CD4-positive, alpha-beta memory T cell (primary cell): ENCODE measurements around the gene PRDX3. TPM values are rescaled to one million over a fixed set of nuclear protein-coding genes. Genes with fewer than 3 reads are reported as not detected.
A peak's percentile ranks its signal among the peaks of the same experiment; 100 is the strongest.

ENCODE experiments used
- CTCF ChIA-PET: fragments of 350-600 bp; sonication (Branson Sonifier 250); formaldehyde crosslinking; loops from one replicate; lab custom pipeline; 2021; ENCODE audit warnings: inconsistent platforms; ENCODE audit not compliant: partially characterized antibody; lab: Charles Lee
- POLR2A ChIA-PET: fragments of 350-600 bp; sonication (Branson Sonifier 250); formaldehyde crosslinking; loops from one replicate; lab custom pipeline; 2021; ENCODE audit not compliant: partially characterized antibody; lab: Charles Lee
- DNase-seq, 5 donors: peaks; one replicate each; pipeline versions ENCODE4 v3.0.0 to v3.0.0-alpha.2; 2020 to 2022; ENCODE audit warnings: mixed read lengths in 1 of 5
- H3K27ac ChIP-seq: one replicate; pipeline ENCODE4 v1.7.0; 2013; ENCODE audit warnings: low read depth, low read length
- H3K27me3 ChIP-seq: 2 replicates; pipeline ENCODE4 v1.7.0; 2013; ENCODE audit warnings: mild to moderate bottlenecking, low read length, moderate library complexity; ENCODE audit not compliant: insufficient read depth
- H3K36me3 ChIP-seq: 2 replicates; pipeline ENCODE4 v1.7.0; 2013; ENCODE audit warnings: mild to moderate bottlenecking, low read length, moderate library complexity; ENCODE audit not compliant: insufficient read depth
- H3K4me1 ChIP-seq: 2 replicates; pipeline ENCODE4 v1.7.0; 2013; ENCODE audit warnings: mild to moderate bottlenecking, low read length, moderate library complexity; ENCODE audit not compliant: insufficient read depth
- H3K4me3 ChIP-seq, 2 donors: one replicate each; pipeline ENCODE4 v1.7.0; 2013; ENCODE audit warnings: low read length in 2 of 2, mild to moderate bottlenecking in 1 of 2
- H3K9me3 ChIP-seq, 2 donors: one replicate each; pipeline ENCODE4 v1.7.0; 2013; ENCODE audit warnings: low read length in 2 of 2, control low read depth in 1 of 2; ENCODE audit not compliant: control insufficient read depth in 1 of 2
- H3K27ac Mint-ChIP-seq, 7 donors: one replicate each; pipeline ENCODE4 v1.8.0; 2020 to 2021; ENCODE audit warnings: mixed read lengths in 7 of 7, mild to moderate bottlenecking in 6 of 7, inconsistent platforms in 3 of 7, moderate library complexity in 3 of 7
- H3K27me3 Mint-ChIP-seq, 2 donors: one replicate each; pipeline ENCODE4 v1.8.0; 2020 to 2021; ENCODE audit warnings: mixed read lengths in 2 of 2
- H3K36me3 Mint-ChIP-seq, 2 donors: one replicate each; pipeline ENCODE4 v1.8.0; 2020 to 2021; ENCODE audit warnings: mixed read lengths in 2 of 2, inconsistent platforms in 1 of 2, mild to moderate bottlenecking in 1 of 2
- H3K4me1 Mint-ChIP-seq, 4 donors: one replicate each; pipeline ENCODE4 v1.8.0; 2020 to 2021; ENCODE audit warnings: mixed read lengths in 4 of 4, mild to moderate bottlenecking in 1 of 4
- H3K4me3 Mint-ChIP-seq, 8 donors: one replicate each; pipeline ENCODE4 v1.8.0; 2020 to 2021; ENCODE audit warnings: mixed read lengths in 8 of 8, mild to moderate bottlenecking in 7 of 8, moderate library complexity in 6 of 8, inconsistent platforms in 3 of 8
- H3K9me3 Mint-ChIP-seq, 8 donors: one replicate each; pipeline ENCODE4 v1.8.0; 2020 to 2021; ENCODE audit warnings: mixed read lengths in 8 of 8, mild to moderate bottlenecking in 5 of 8, inconsistent platforms in 3 of 8, moderate library complexity in 1 of 8
- intact Hi-C: fragments of 100-400 bp; cut with micrococcal nuclease; formaldehyde crosslinking; loops from one replicate; pipeline ENCODE4 v1.15.1; 2023
- polyA plus RNA-seq, 2 donors: library from polyadenylated mRNA; unstranded; fragments of 300-500 nt; fragmentation: Illumina TruSeq; gene quantifications; one replicate each; pipeline ENCODE4 v1.2.3, GENCODE V29; 2021
- total RNA-seq, 2 experiments: library from RNA; stranded (reverse); gene quantifications; one replicate each; pipeline ENCODE4 v1.2.3, GENCODE V29; 2021

Gene PRDX3
- total and polyA plus RNA-seq, 4 experiments from 2014 or later = 34.3 to 127 (median 81.6) TPM

GRCh38 chr10:119207366-119207666 lies 28.7 kb upstream of the PRDX3 start, which contains the start of gene GRK5:
Gene GRK5 (plus strand): TSS chr10:119207571. CDS start chr10:119207918, 347 bp downstream.
- Histone ChIP-seq H3K4me3 (peak within 1 kb of the TSS; percentile 37 to 84), H3K36me3 (no peaks in the 10 kb centered on the region), H3K27ac (peak within 1 kb of the TSS; percentile 84), H3K27me3 (no peaks in the 10 kb centered on the region), H3K9me3 (no peaks in the 10 kb centered on the region), H3K4me1 (peaks cover 52% of the 10 kb centered on the region)
- H3K4me3 Mint-ChIP-seq = peak within 1 kb of the TSS; percentile 94 to 99 (median 96)
- no peaks in the 10 kb centered on the region for H3K27me3 Mint-ChIP-seq
- no peaks in the 10 kb centered on the region for H3K9me3 Mint-ChIP-seq
- peaks cover 33 to 53% (median 43%) of the 10 kb centered on the region in 4 donors for H3K4me1 Mint-ChIP-seq
- peaks cover 0 to 17% of the 10 kb centered on the region in 2 donors for H3K36me3 Mint-ChIP-seq
- peak within 1 kb of the TSS; percentile 96 to 99 (median 97) for H3K27ac Mint-ChIP-seq
- POLR2A ChIA-PET = interaction anchor here (0.6 to 7.0 kb wide), 36 partner anchors 11 to 665 kb away, joined by 3 to 101 read pairs (median 5); partner anchors contain the start of genes BAG3, CACUL1, DENND10 and INPP5F
- CTCF ChIA-PET = interaction anchor here (0.6 to 6.8 kb wide), 18 partner anchors 8 to 336 kb away, joined by 3 to 139 read pairs (median 8); partner anchors contain the start of genes RGS10 and SFXN4
- intact Hi-C loops = loop anchor here (1.0 to 10.0 kb wide), 7 partner anchors 29 to 667 kb away; partner anchors contain the start of genes EIF3A, MCMBP, PRDX3 and SFXN4
- peak; percentile 98 to 99 (median 98) for DNase-seq

GRCh38 chr10:119206603-119207365 lies 28.2 kb upstream of the PRDX3 start:
- Histone ChIP-seq H3K36me3 (no peaks in the 10 kb centered on the region), H3K4me3 (peak overlapping the region in 1 of 2 donors; percentile 60), H3K27ac (peak overlapping the region; percentile 73), H3K27me3 (no peaks in the 10 kb centered on the region), H3K4me1 (peaks cover 47% of the 10 kb centered on the region), H3K9me3 (no peaks in the 10 kb centered on the region)
- DNase-seq = peak; percentile 65 to 78 (median 72)
- H3K4me3 Mint-ChIP-seq = peak overlapping the region; percentile 91 to 99 (median 95)
- ChIA-PET CTCF (interaction anchor here (0.6 to 6.8 kb wide), 36 partner anchors 8 to 339 kb away, joined by 3 to 139 read pairs (median 4); partner anchors contain the start of genes NANOS1, RGS10 and SFXN4), POLR2A (interaction anchor here (0.6 to 7.0 kb wide), 38 partner anchors 12 to 666 kb away, joined by 3 to 101 read pairs (median 5); partner anchors contain the start of genes BAG3, CACUL1, DENND10 and INPP5F)
- peaks cover 29 to 48% (median 38%) of the 10 kb centered on the region in 4 donors for H3K4me1 Mint-ChIP-seq
- no peaks in the 10 kb centered on the region for H3K9me3 Mint-ChIP-seq
- H3K36me3 Mint-ChIP-seq = peaks cover 0 to 17% of the 10 kb centered on the region in 2 donors
- no peaks in the 10 kb centered on the region for H3K27me3 Mint-ChIP-seq
- H3K27ac Mint-ChIP-seq = peak overlapping the region; percentile 96 to 99 (median 97)
- intact Hi-C loops = loop anchor here (1.0 to 10.0 kb wide), 12 partner anchors 28 to 668 kb away; partner anchors contain the start of genes EIF3A, MCMBP, PRDX3 and SFXN4

GRCh38 chr10:119205894-119206602 lies 27.4 kb upstream of the PRDX3 start:
- no peaks in the 10 kb centered on the region for H3K36me3 ChIP-seq
- peaks cover 0 to 17% of the 10 kb centered on the region in 2 donors for H3K36me3 Mint-ChIP-seq
- no peaks in the 10 kb centered on the region for H3K9me3 Mint-ChIP-seq
- ChIA-PET POLR2A (interaction anchor here (1.0 to 7.0 kb wide), 22 partner anchors 12 to 667 kb away, joined by 3 to 101 read pairs (median 6); partner anchors contain the start of genes DENND10, INPP5F, MCMBP and RGS10), CTCF (interaction anchor here (0.6 to 6.8 kb wide), 29 partner anchors 8 to 340 kb away, joined by 3 to 139 read pairs (median 4); partner anchors contain the start of genes NANOS1, RGS10 and SFXN4)
- DNase-seq = peak in 2 of 5 donors; percentile 38 to 59
- no peaks in the 10 kb centered on the region for H3K27me3 Mint-ChIP-seq
- H3K27ac Mint-ChIP-seq = peak overlapping the region; percentile 96 to 99 (median 97)
- peak overlapping the region; percentile 90 to 99 (median 93) for H3K4me3 Mint-ChIP-seq
- intact Hi-C loops = loop anchor here (1.0 to 10.0 kb wide), 8 partner anchors 39 to 669 kb away; partner anchors contain the start of genes MCMBP and SFXN4
- no peaks in the 10 kb centered on the region for H3K27me3 ChIP-seq
- H3K9me3 ChIP-seq = no peaks in the 10 kb centered on the region
- peak overlapping the region in 1 of 2 donors; percentile 60 for H3K4me3 ChIP-seq
- peaks cover 21 to 41% (median 30%) of the 10 kb centered on the region in 4 donors for H3K4me1 Mint-ChIP-seq
- peaks cover 39% of the 10 kb centered on the region for H3K4me1 ChIP-seq
- H3K27ac ChIP-seq = peak overlapping the region; percentile 73

- no peaks in the 10 kb centered on the region for H3K27me3 Mint-ChIP-seq
- Histone ChIP-seq H3K27ac (no peak overlapping the region), H3K36me3 (no peaks in the 10 kb centered on the region), H3K9me3 (no peaks in the 10 kb centered on the region), H3K4me1 (peaks cover 11% of the 10 kb centered on the region), H3K4me3 (no peak overlapping the region), H3K27me3 (no peaks in the 10 kb centered on the region)
- CTCF ChIA-PET = interaction anchor here (0.8 to 3.6 kb wide), 11 partner anchors 13 to 340 kb away, joined by 3 to 11 read pairs (median 4); partner anchors contain the start of gene RGS10
- DNase-seq = no peak
- peaks cover 7 to 15% (median 9%) of the 10 kb centered on the region in 4 donors for H3K4me1 Mint-ChIP-seq
- no peaks in the 10 kb centered on the region for H3K9me3 Mint-ChIP-seq
- H3K27ac Mint-ChIP-seq = no peak overlapping the region
- H3K36me3 Mint-ChIP-seq = peaks cover 0 to 6% of the 10 kb centered on the region in 2 donors
- no peak overlapping the region for H3K4me3 Mint-ChIP-seq
- intact Hi-C loops = loop anchor here (10.0 kb wide), 1 partner anchor 672 kb away; the partner anchor contains the start of gene MCMBP
- POLR2A ChIA-PET = interaction anchor here (0.6 kb wide), 1 partner anchor 179 kb away, joined by 3 read pairs; no protein-coding TSS in a partner anchor
Observed at GRCh38 chr10:119203006-119203405, 24.4 kb upstream of the PRDX3 start.

- Mint-ChIP-seq H3K27ac (no peak overlapping the region), H3K36me3 (peaks cover 0 to 2% of the 10 kb centered on the region in 2 donors), H3K27me3 (no peaks in the 10 kb centered on the region), H3K9me3 (no peaks in the 10 kb centered on the region), H3K4me1 (peaks cover 5 to 11% (median 6%) of the 10 kb centered on the region in 4 donors), H3K4me3 (no peak overlapping the region)
- DNase-seq = no peak
- H3K36me3 ChIP-seq = no peaks in the 10 kb centered on the region
- intact Hi-C loops = loop anchor here (10.0 kb wide), 1 partner anchor 674 kb away; the partner anchor contains the start of gene MCMBP
- no peak overlapping the region for H3K4me3 ChIP-seq
- peaks cover 7% of the 10 kb centered on the region for H3K4me1 ChIP-seq
- H3K9me3 ChIP-seq = no peaks in the 10 kb centered on the region
- CTCF ChIA-PET = interaction anchor here (0.7 to 3.4 kb wide), 7 partner anchors 8 to 325 kb away, joined by 3 to 59 read pairs (median 7); no protein-coding TSS in a partner anchor
- POLR2A ChIA-PET = no interaction called here
- no peaks in the 10 kb centered on the region for H3K27me3 ChIP-seq
- H3K27ac ChIP-seq = no peak overlapping the region
Observed at GRCh38 chr10:119201233-119201632, 22.6 kb upstream of the PRDX3 start.

GRCh38 chr10:119199231-119199992 lies 20.8 kb upstream of the PRDX3 start:
- ChIA-PET CTCF (interaction anchor here (0.6 to 3.4 kb wide), 43 partner anchors 8 to 394 kb away, joined by 3 to 59 read pairs (median 5); partner anchors contain the start of genes EIF3A, GRK5, PRDX3 and RGS10), POLR2A (interaction anchor here (0.7 to 1.5 kb wide), 6 partner anchors 10 to 674 kb away, joined by 3 to 4 read pairs (median 3); partner anchors contain the start of genes MCMBP, PRDX3 and RGS10)
- Histone ChIP-seq H3K27me3 (no peaks in the 10 kb centered on the region), H3K36me3 (no peaks in the 10 kb centered on the region), H3K9me3 (no peaks in the 10 kb centered on the region), H3K27ac (no peak overlapping the region), H3K4me1 (no peaks in the 10 kb centered on the region), H3K4me3 (no peak overlapping the region)
- no peaks in the 10 kb centered on the region for H3K9me3 Mint-ChIP-seq
- no peak overlapping the region for H3K4me3 Mint-ChIP-seq
- peaks cover 0 to 1% (median 0%) of the 10 kb centered on the region in 4 donors for H3K4me1 Mint-ChIP-seq
- no peak overlapping the region for H3K27ac Mint-ChIP-seq
- H3K36me3 Mint-ChIP-seq = no peaks in the 10 kb centered on the region
- H3K27me3 Mint-ChIP-seq = no peaks in the 10 kb centered on the region
- intact Hi-C loops = loop anchor here (1.0 to 2.0 kb wide), 4 partner anchors 10 to 343 kb away; partner anchors contain the start of gene RGS10
- peak in 4 of 5 donors; percentile 34 to 54 (median 50) for DNase-seq
